ENCODE measurements around the gene HCFC1.
"Not testable (repeated sequence)": the region's sequence is repeated elsewhere in the genome, so short reads cannot be mapped to it uniquely, and the experiment has no call there.

Gene HCFC1

GRCh38 chrX:154008521-154008920 lies 36.9 kb upstream of the HCFC1 start:
- DNase-seq (ENCODE audit: low read depth), result no peak

- no peak for DNase-seq (ENCODE audit: low read depth)
Observed at GRCh38 chrX:154006947-154007346, 35.3 kb upstream of the HCFC1 start.

- DNase-seq (ENCODE audit: low read depth), result no peak
Observed at GRCh38 chrX:154004315-154004714, 32.7 kb upstream of the HCFC1 start.

GRCh38 chrX:154002215-154002719 lies 30.6 kb upstream of the HCFC1 start:
- no peak for DNase-seq (ENCODE audit: low read depth)

- no peak for DNase-seq (ENCODE audit: low read depth)
Observed at GRCh38 chrX:154000051-154000450, 28.4 kb upstream of the HCFC1 start.

GRCh38 chrX:153999359-154000037 lies 27.9 kb upstream of the HCFC1 start:
- no peak for DNase-seq (ENCODE audit: low read depth)

- DNase-seq (ENCODE audit: low read depth), result no peak
Observed at GRCh38 chrX:153995504-153995903, 23.9 kb upstream of the HCFC1 start.

GRCh38 chrX:153994398-153994797 lies 22.8 kb upstream of the HCFC1 start:
- not testable (repeated sequence) for DNase-seq (ENCODE audit: low read depth)

- no peak for DNase-seq (ENCODE audit: low read depth)
Observed at GRCh38 chrX:153993978-153994377, 22.4 kb upstream of the HCFC1 start.

GRCh38 chrX:153993079-153993478 lies 21.5 kb upstream of the HCFC1 start:
- DNase-seq (ENCODE audit: low read depth), result no peak

- DNase-seq (ENCODE audit: low read depth), result no peak
Observed at GRCh38 chrX:153992180-153992579, 20.6 kb upstream of the HCFC1 start.

GRCh38 chrX:153991013-153991580 lies 19.5 kb upstream of the HCFC1 start:
- DNase-seq (ENCODE audit: low read depth), result no peak

- DNase-seq (ENCODE audit: low read depth), result no peak
Observed at GRCh38 chrX:153989973-153990655, 18.5 kb upstream of the HCFC1 start.

- DNase-seq (ENCODE audit: low read depth), result no peak
Observed at GRCh38 chrX:153988493-153988892, 16.9 kb upstream of the HCFC1 start.

GRCh38 chrX:153984351-153985178 lies 12.9 kb upstream of the HCFC1 start:
- no peak for DNase-seq (ENCODE audit: low read depth)

- no peak for DNase-seq (ENCODE audit: low read depth)
Observed at GRCh38 chrX:153983321-153983801, 11.7 kb upstream of the HCFC1 start.

- no peak for DNase-seq (ENCODE audit: low read depth)
Observed at GRCh38 chrX:153981771-153982533, 10.3 kb upstream of the HCFC1 start.

GRCh38 chrX:153981231-153981630 lies 9.6 kb upstream of the HCFC1 start:
- no peak for DNase-seq (ENCODE audit: low read depth)

GRCh38 chrX:153980394-153980793 lies 8.8 kb upstream of the HCFC1 start:
- not testable (repeated sequence) for DNase-seq (ENCODE audit: low read depth)

- no peak for DNase-seq (ENCODE audit: low read depth)
Observed at GRCh38 chrX:153974726-153975286, 3.2 kb upstream of the HCFC1 start.
